Measurements from ENCODE around the gene PLEKHM3.

The PLEKHM3 gene

GRCh38 chr2:207876842-207877535, 148.3 kb downstream of the PLEKHM3 start:
- Histone ChIP-seq H3K27ac (no peak overlapping the region), H3K4me3 (ENCODE audit: low read depth, low read length) (no peak overlapping the region), H3K36me3 (no peaks in the 10 kb centered on the region), H3K9me3 (ENCODE audit: severe bottlenecking) (no peaks in the 10 kb centered on the region), H3K27me3 (ENCODE audit: insufficient read depth, low read depth, severe bottlenecking) (no peaks in the 10 kb centered on the region)
- TF ChIP-seq, protein P1, sequence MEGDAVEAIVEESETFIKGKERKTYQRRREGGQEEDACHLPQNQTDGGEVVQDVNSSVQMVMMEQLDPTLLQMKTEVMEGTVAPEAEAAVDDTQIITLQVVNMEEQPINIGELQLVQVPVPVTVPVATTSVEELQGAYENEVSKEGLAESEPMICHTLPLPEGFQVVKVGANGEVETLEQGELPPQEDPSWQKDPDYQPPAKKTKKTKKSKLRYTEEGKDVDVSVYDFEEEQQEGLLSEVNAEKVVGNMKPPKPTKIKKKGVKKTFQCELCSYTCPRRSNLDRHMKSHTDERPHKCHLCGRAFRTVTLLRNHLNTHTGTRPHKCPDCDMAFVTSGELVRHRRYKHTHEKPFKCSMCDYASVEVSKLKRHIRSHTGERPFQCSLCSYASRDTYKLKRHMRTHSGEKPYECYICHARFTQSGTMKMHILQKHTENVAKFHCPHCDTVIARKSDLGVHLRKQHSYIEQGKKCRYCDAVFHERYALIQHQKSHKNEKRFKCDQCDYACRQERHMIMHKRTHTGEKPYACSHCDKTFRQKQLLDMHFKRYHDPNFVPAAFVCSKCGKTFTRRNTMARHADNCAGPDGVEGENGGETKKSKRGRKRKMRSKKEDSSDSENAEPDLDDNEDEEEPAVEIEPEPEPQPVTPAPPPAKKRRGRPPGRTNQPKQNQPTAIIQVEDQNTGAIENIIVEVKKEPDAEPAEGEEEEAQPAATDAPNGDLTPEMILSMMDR (IDR thresholded peaks at IDR 0.05; ENCODE audit: low read depth, low read length): no peak
- DNase-seq: no peak

- Histone ChIP-seq H3K27me3 (ENCODE audit: insufficient read depth, low read depth, severe bottlenecking) (no peaks in the 10 kb centered on the region), H3K36me3 (no peaks in the 10 kb centered on the region), H3K9me3 (ENCODE audit: severe bottlenecking) (no peaks in the 10 kb centered on the region), H3K27ac (no peak overlapping the region), H3K4me3 (ENCODE audit: low read depth, low read length) (no peak overlapping the region)
- TF ChIP-seq, protein P1 (IDR thresholded peaks at IDR 0.05; ENCODE audit: low read depth, low read length): no peak
- DNase-seq: no peak
These were observed 149.7 kb downstream of the PLEKHM3 start for GRCh38 chr2:207875473-207876212.

DNA sequence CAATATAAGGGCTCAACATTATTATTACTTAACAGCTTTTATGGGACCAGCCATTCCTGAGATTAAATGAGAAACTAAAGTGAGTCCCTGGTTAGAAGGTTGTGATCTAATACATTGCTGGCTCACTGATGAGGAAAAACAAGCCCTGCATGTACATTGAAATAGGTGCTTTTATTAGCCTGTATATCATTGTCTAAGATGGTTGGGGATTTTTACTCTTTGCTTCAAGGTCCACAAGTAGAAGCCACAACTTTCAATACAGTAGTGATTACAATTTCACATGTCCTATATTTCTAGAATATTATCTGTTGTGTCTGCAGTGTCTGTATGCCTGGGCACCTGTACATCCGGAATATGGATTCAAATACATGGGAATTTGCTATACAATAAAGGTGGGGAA, 151.5 kb downstream of the PLEKHM3 start:
- no peak overlapping the region for H3K4me3 ChIP-seq (ENCODE audit: low read depth, low read length)
- TF ChIP-seq, protein P1 (IDR thresholded peaks at IDR 0.05; ENCODE audit: low read depth, low read length): no peak
- H3K9me3 ChIP-seq (ENCODE audit: severe bottlenecking): no peaks in the 10 kb centered on the region
- no peaks in the 10 kb centered on the region for H3K27me3 ChIP-seq (ENCODE audit: insufficient read depth, low read depth, severe bottlenecking)
- no peaks in the 10 kb centered on the region for H3K36me3 ChIP-seq
- no peak overlapping the region for H3K27ac ChIP-seq
- DNase-seq: no peak

GRCh38 chr2:207871911-207872310, 153.4 kb downstream of the PLEKHM3 start:
- no peak for DNase-seq
- TF ChIP-seq, protein P1 (IDR thresholded peaks at IDR 0.05; ENCODE audit: low read depth, low read length): no peak
- Histone ChIP-seq H3K27me3 (ENCODE audit: insufficient read depth, low read depth, severe bottlenecking) (no peaks in the 10 kb centered on the region), H3K27ac (no peak overlapping the region), H3K36me3 (no peaks in the 10 kb centered on the region), H3K4me3 (ENCODE audit: low read depth, low read length) (no peak overlapping the region), H3K9me3 (ENCODE audit: severe bottlenecking) (no peaks in the 10 kb centered on the region)

- Histone ChIP-seq H3K4me3 (ENCODE audit: low read depth, low read length) (no peak overlapping the region), H3K27ac (no peak overlapping the region), H3K9me3 (ENCODE audit: severe bottlenecking) (no peaks in the 10 kb centered on the region), H3K27me3 (ENCODE audit: insufficient read depth, low read depth, severe bottlenecking) (no peaks in the 10 kb centered on the region), H3K36me3 (no peaks in the 10 kb centered on the region)
- TF ChIP-seq, protein P1 (IDR thresholded peaks at IDR 0.05; ENCODE audit: low read depth, low read length): no peak
- DNase-seq: no peak
These were observed 153.8 kb downstream of the PLEKHM3 start for GRCh38 chr2:207871506-207871905.
